ENCODE measurements around the gene ASXL1. TPM values are rescaled to one million over a fixed set of nuclear protein-coding genes. Genes with fewer than 3 reads are reported as not detected.

The ASXL1 gene
- total RNA-seq, 1 experiment from 2014 or later, result 22.7 TPM

DNA sequence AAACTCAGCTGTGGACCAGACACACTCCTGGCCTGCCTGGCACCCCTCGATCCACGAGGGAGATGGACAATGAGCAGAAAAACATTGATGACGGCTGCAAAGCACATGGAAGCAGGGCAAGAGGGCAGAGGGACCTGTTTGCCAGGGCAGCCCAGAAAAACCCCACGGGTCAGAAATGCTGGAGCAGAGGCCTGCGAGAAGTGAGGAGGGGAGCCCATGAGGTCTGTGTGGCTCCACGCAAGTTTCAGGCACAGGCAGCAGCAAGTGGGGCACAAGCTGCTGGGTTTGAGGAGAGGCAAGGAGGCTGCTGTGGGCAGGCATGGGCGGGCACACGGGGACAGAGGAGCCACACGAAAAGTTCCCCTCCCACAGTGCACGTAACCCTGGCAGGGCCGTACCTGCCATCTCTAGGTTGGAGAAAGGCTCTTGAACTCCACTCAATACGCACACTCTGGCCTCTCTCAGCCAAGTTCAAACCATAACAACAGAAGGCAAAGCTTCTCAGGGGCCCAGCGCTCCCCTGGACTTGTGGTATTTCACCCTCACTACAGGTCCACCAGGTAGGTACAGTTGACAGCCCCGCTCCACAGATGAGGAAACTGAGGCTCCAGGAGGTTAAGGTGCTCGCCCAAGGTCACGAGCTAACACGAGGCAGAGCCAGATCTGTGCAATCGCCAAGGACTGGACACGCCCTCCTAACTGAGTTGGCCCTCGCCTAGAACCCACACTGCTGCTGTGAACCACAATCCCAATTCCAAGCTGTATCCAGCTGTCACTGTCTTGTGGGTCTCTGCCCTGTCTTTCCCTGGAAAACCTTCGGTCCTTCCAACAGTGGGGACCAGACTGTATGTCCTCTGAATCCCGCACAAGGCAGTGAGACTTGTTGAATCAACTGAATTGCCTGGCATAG is 118.8 kb downstream of the ASXL1 start (continued):
- no peak for TF ChIP-seq FOXK1 (CRISPR knock-in tag; IDR thresholded peaks at IDR 0.05)
- TF ChIP-seq NFATC4 (CRISPR knock-in tag; IDR thresholded peaks at IDR 0.05), result no peak
- no peak for TF ChIP-seq NFE2L1 (CRISPR knock-in tag; IDR thresholded peaks at IDR 0.05)

DNA sequence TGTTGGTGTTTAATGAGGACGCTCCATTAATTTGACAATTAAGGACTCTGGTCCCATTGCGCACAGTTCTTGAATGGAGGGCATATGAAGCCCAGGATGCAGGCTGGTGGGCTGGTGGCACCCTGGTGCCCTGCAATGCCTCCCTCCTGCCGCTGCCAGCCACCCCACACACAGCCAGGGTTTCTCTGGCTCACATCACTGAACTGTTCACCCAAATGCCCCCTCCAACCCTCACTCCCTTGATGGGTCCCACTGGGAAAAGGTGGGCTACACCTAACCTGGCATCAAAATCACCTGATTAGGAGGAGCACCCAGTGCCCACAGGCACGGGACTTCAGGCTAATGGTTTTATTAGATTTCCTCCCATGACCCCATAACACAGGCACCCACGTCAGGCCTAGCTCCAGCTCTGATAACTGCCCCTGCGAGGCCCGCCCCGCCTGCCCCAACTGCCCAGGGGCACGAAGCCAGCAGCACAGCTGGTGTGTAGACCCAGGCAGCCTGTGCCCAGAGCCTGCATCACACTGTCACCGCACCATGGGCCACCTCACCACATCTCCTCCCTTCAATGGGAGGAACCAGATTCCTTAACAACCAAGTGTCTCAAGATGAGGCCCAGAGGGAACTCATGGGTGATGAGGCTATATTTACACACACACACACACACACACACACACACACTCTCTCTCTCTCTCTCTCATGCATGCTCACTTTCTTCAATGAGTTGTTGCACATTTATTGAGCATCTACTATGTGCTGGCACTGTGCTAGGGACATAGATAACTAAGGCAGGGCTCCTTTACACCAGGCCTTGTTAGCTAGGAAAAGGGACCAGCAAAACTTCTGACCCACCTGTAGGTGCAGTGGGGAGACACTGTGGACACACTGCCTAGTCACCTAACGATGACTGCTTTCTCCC is 119.7 kb downstream of the ASXL1 start:
- H3K27ac Mint-ChIP-seq, result no peak overlapping the region
- ATAC-seq (no peak), DNase-seq (ENCODE audit: low spot score) (no peak)
- H3K9me3 Mint-ChIP-seq, result no peaks in the 10 kb centered on the region
- H3K27me3 Mint-ChIP-seq (ENCODE audit: low read depth), result no peaks in the 10 kb centered on the region
- ChIA-PET POLR2A (no interaction called here), CTCF (no interaction called here)
- H3K4me1 Mint-ChIP-seq, result peaks cover 69% of the 10 kb centered on the region
- TF ChIP-seq GABPB1 (CRISPR knock-in tag; IDR thresholded peaks at IDR 0.05), result no peak
- TF ChIP-seq CBFB (CRISPR knock-in tag; IDR thresholded peaks at IDR 0.05; ENCODE audit: low read depth), result no peak
- no peak for TF ChIP-seq CREM (CRISPR knock-in tag; IDR thresholded peaks at IDR 0.05)
- TF ChIP-seq ELF4 (CRISPR knock-in tag; IDR thresholded peaks at IDR 0.05; ENCODE audit: low read depth), result no peak
- no peak for TF ChIP-seq ZNF121 (CRISPR knock-in tag; IDR thresholded peaks at IDR 0.05)
- no peak for TF ChIP-seq MYBL2 (CRISPR knock-in tag; IDR thresholded peaks at IDR 0.05)
- TF ChIP-seq GRHL2 (CRISPR knock-in tag; IDR thresholded peaks at IDR 0.05; ENCODE audit: insufficient replicate concordance, severe bottlenecking), result no peak
- no peak for TF ChIP-seq TCF7 (CRISPR knock-in tag; IDR thresholded peaks at IDR 0.05; ENCODE audit: low read depth)
- no peak for TF ChIP-seq NR2C2 (CRISPR knock-in tag; IDR thresholded peaks at IDR 0.05)
- TF ChIP-seq, protein P1, sequence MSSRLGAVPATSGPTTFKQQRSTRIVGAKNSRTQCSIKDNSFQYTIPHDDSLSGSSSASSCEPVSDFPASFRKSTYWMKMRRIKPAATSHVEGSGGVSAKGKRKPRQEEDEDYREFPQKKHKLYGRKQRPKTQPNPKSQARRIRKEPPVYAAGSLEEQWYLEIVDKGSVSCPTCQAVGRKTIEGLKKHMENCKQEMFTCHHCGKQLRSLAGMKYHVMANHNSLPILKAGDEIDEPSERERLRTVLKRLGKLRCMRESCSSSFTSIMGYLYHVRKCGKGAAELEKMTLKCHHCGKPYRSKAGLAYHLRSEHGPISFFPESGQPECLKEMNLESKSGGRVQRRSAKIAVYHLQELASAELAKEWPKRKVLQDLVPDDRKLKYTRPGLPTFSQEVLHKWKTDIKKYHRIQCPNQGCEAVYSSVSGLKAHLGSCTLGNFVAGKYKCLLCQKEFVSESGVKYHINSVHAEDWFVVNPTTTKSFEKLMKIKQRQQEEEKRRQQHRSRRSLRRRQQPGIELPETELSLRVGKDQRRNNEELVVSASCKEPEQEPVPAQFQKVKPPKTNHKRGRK (CRISPR knock-in tag; IDR thresholded peaks at IDR 0.05; ENCODE audit: borderline replicate concordance), result no peak
- no peak for TF ChIP-seq ZNF396 (CRISPR knock-in tag; IDR thresholded peaks at IDR 0.05; ENCODE audit: borderline replicate concordance)
- H3K4me3 Mint-ChIP-seq, result no peak overlapping the region
- H3K36me3 Mint-ChIP-seq, result 0 out of 2 replicates have a peak, but pooled peaks cover 1% of the 10 kb centered on the region

DNA sequence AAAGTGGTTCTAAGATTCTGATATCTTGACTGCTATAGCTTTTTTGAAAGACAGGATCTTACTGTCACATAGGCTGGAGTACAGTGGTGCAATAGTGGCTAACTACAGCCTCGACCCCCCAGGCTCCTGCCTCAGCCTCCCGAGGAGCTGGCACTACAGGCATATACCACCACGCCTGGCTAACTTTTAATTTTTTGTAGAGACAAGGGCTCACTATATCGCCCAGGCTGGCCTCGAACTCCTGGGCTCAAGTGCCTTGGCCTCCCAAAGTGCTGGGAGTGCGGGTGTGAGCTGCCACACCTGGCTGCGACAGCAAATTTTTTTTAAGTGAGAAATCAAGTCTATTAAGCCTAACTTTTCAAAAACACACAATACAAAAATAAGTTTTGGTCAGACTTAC is 120.4 kb downstream of the ASXL1 start:
- ATAC-seq, result no peak
- no peaks in the 10 kb centered on the region for H3K36me3 Mint-ChIP-seq
- no peak overlapping the region for H3K27ac Mint-ChIP-seq
- TF ChIP-seq RORB (CRISPR knock-in tag; IDR thresholded peaks at IDR 0.05), result no peak
- TF ChIP-seq, protein P2, sequence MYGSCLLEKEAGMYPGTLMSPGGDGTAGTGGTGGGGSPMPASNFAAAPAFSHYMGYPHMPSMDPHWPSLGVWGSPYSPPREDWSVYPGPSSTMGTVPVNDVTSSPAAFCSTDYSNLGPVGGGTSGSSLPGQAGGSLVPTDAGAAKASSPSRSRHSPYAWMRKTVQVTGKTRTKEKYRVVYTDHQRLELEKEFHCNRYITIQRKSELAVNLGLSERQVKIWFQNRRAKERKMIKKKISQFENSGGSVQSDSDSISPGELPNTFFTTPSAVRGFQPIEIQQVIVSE (CRISPR knock-in tag; IDR thresholded peaks at IDR 0.05; ENCODE audit: borderline replicate concordance), result no peak
- no peak for TF ChIP-seq ZBTB21 (CRISPR knock-in tag; IDR thresholded peaks at IDR 0.05; ENCODE audit: borderline replicate concordance)
- H3K9me3 Mint-ChIP-seq, result no peaks in the 10 kb centered on the region
- ChIA-PET POLR2A (no interaction called here), CTCF (no interaction called here)
- no peak overlapping the region for H3K4me3 Mint-ChIP-seq
- DNase-seq (ENCODE audit: low spot score), result no peak
- H3K4me1 Mint-ChIP-seq, result peaks cover 66% of the 10 kb centered on the region
- H3K27me3 Mint-ChIP-seq (ENCODE audit: low read depth), result no peaks in the 10 kb centered on the region

DNA sequence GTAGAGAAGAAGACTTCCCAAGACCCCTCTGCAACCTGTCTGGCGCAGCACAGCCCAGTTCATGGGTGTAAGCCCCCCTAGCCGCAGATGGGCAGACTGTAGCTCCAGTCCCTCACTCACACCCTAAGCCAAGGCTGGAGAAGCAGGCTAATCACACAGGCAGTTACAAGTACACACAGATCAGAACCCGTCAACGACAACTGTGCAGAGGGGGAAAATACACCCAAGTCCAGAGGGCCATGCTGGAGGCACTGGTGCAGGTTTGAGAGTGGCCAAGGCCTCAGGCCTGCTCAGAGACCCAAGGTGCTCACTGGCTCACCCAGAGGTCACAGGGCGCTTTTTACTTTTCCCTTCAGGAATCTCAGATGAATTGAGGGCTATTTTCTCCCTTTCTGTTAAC is 120.9 kb downstream of the ASXL1 start:
- ATAC-seq (no peak), DNase-seq (ENCODE audit: low spot score) (peak; percentile 11)
- H3K4me1 Mint-ChIP-seq, result peaks cover 64% of the 10 kb centered on the region
- no peaks in the 10 kb centered on the region for H3K27me3 Mint-ChIP-seq (ENCODE audit: low read depth)
- H3K9me3 Mint-ChIP-seq, result no peaks in the 10 kb centered on the region
- TF ChIP-seq NR1H2 (CRISPR knock-in tag; IDR thresholded peaks at IDR 0.05), result no peak
- TF ChIP-seq, protein P3, sequence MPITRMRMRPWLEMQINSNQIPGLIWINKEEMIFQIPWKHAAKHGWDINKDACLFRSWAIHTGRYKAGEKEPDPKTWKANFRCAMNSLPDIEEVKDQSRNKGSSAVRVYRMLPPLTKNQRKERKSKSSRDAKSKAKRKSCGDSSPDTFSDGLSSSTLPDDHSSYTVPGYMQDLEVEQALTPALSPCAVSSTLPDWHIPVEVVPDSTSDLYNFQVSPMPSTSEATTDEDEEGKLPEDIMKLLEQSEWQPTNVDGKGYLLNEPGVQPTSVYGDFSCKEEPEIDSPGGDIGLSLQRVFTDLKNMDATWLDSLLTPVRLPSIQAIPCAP (CRISPR knock-in tag; IDR thresholded peaks at IDR 0.05), result no peak
- no peak for TF ChIP-seq JUN (CRISPR knock-in tag; IDR thresholded peaks at IDR 0.05)
- no peak for TF ChIP-seq ZNF317 (CRISPR knock-in tag; IDR thresholded peaks at IDR 0.05; ENCODE audit: borderline replicate concordance, low read depth)
- no peak overlapping the region for H3K4me3 Mint-ChIP-seq
- H3K36me3 Mint-ChIP-seq, result no peaks in the 10 kb centered on the region
- POLR2A ChIA-PET, result no interaction called here
- no peak overlapping the region for H3K27ac Mint-ChIP-seq
- CTCF ChIA-PET, result no interaction called here
